Gastroesophageal sphincter (tissue), 4 donors: ENCODE data around the gene USP26. TPM values are rescaled to one million over a fixed set of nuclear protein-coding genes. Genes with fewer than 3 reads are reported as not detected.

Source experiments
- ATAC-seq: fragments of 150-250 bp; one replicate; pipeline ENCODE4 v1.9.1; 2016; ENCODE audit warnings: mild to moderate bottlenecking, moderate library complexity
- H3K27ac ChIP-seq, 4 donors: fragments of 200-600 bp; sonication (generic) in 3 of 4; 1 replicate in 3 of 4; 2 replicates in 1 of 4; pipeline ENCODE4 v1.5.1; 2016 to 2019
- H3K27me3 ChIP-seq: fragments of 200-600 bp; sonication (generic); one replicate; pipeline ENCODE4 v1.5.1; 2019
- H3K36me3 ChIP-seq, 2 donors: fragments of 200-600 bp; sonication (generic); one replicate each; pipeline ENCODE4 v1.5.1; 2019; ENCODE audit warnings: control low read depth in 1 of 2
- H3K4me1 ChIP-seq, 3 donors: fragments of 200-600 bp; sonication (generic); 1 replicate in 2 of 3; 2 replicates in 1 of 3; pipeline ENCODE4 v1.5.1; 2016 to 2019; ENCODE audit warnings: control low read depth in 2 of 3
- H3K4me3 ChIP-seq, 2 donors: fragments of 200-600 bp; sonication (generic); one replicate each; pipeline ENCODE4 v1.5.1; 2019; ENCODE audit warnings: mild to moderate bottlenecking in 1 of 2, moderate library complexity in 1 of 2
- H3K9me3 ChIP-seq, 3 donors: fragments of 200-600 bp; sonication (generic); one replicate each; pipeline ENCODE4 v1.5.1; 2017 to 2019; ENCODE audit warnings: control low read depth in 2 of 3
- CTCF ChIP-seq, 4 experiments: fragments of 200-600 bp in 2 of 4; fragments of 450-650 bp in 2 of 4; sonication (generic) in 1 of 4; IDR thresholded peaks; one replicate each; pipeline ENCODE4 v1.5.1; 2017 to 2019; ENCODE audit warnings: antibody characterized with exemption in 4 of 4, mild to moderate bottlenecking in 2 of 4, moderate library complexity in 2 of 4
- EP300 ChIP-seq: sonication (generic); formaldehyde crosslinking; IDR thresholded peaks from one replicate; pipeline ENCODE4 v1.6.1; 2017; ENCODE audit warnings: antibody characterized with exemption, mild to moderate bottlenecking
- POLR2A ChIP-seq, 2 donors: fragments of 450-650 bp; IDR thresholded peaks; one replicate each; pipeline ENCODE4 v1.6.1; 2017; ENCODE audit warnings: antibody characterized with exemption in 2 of 2, mild to moderate bottlenecking in 2 of 2, moderate library complexity in 1 of 2
- POLR2AphosphoS5 ChIP-seq: sonication (generic); formaldehyde crosslinking; IDR thresholded peaks from one replicate; pipeline ENCODE4 v1.6.1; 2017; ENCODE audit warnings: antibody characterized with exemption
- WGBS, 2 donors: methylation state at CpG; one replicate each; pipeline ENCODE4 v1.1.5; 2018; ENCODE audit warnings: low coverage in 1 of 2; 5-methylcytosine and 5-hydroxymethylcytosine counted together
- total RNA-seq, 4 donors: library from RNA; depleted of rRNA; stranded (reverse); fragments of >200 nt; gene quantifications; one replicate each; pipeline ENCODE4 v1.1.0, GENCODE V29; 2016

The USP26 gene
- total RNA-seq, 4 donors from 2014 or later = not detected

DNA sequence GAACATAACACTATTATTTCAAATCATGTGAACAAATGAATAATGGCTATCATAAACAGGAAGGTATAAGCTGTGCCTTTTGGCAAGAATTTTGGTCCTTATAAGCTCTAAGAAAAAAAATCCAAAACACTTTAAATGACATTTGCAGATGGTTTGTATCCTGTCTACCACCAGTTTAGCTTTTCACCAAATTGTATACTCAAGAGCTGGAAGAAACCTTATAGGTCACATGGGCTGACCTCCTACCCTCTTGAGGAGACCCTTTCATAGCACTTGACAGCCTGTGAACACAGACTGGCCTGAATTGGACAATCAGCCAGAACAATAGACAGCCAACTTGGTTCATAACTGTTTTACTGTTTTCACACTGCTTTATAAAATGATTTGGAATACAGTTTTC lies 24.3 kb downstream of the USP26 start:
- Histone ChIP-seq H3K27ac (no peak overlapping the region), H3K4me3 (no peak overlapping the region), H3K9me3 (no peaks in the 10 kb centered on the region), H3K4me1 (no peaks in the 10 kb centered on the region), H3K27me3 (no peaks in the 10 kb centered on the region), H3K36me3 (no peaks in the 10 kb centered on the region)
- TF ChIP-seq POLR2A (IDR thresholded peaks at IDR 0.05) = no peak
- no peak for TF ChIP-seq POLR2AphosphoS5
- no peak for TF ChIP-seq CTCF (IDR thresholded peaks at IDR 0.05)
- no peak for TF ChIP-seq EP300
- no peak for ATAC-seq

DNA sequence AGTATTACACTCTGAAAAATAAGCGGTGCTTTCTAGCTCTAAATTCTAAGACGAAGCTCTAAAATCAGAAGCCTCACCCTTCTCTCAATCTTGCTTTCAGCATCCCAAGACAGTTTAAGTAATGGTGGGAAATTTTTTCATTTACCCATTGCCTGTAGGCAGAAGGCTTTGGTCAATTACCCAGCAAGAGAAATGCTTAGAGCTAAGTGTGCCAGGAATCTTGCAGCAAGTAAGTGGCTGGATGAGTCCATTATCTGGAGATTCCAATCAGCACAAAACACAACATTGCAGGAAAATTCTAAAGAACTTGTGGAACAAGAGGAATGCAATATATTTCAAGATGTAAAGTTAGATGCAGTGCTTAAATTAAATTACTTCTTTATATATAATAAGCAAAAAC lies 28.4 kb downstream of the USP26 start:
- ATAC-seq = no peak
- no peaks in the 10 kb centered on the region for H3K27me3 ChIP-seq
- no peaks in the 10 kb centered on the region for H3K36me3 ChIP-seq
- no peaks in the 10 kb centered on the region for H3K9me3 ChIP-seq
- no peak overlapping the region for H3K27ac ChIP-seq
- WGBS, 2 donors = 65 to 88% methylated on average over 2 of the region's 2 CpGs
- H3K4me1 ChIP-seq = no peaks in the 10 kb centered on the region
- no peak for TF ChIP-seq POLR2A (IDR thresholded peaks at IDR 0.05)
- no peak for TF ChIP-seq CTCF (IDR thresholded peaks at IDR 0.05)
- TF ChIP-seq POLR2AphosphoS5 = no peak
- TF ChIP-seq EP300 = no peak
- H3K4me3 ChIP-seq = no peak overlapping the region

GRCh38 chrX:133056341-133056740 lies 40.6 kb downstream of the USP26 start:
- 80% methylated on average over 1 of the region's 1 CpG; no CpG with 5 or more reads in 1 of the 2 donors for WGBS, 2 donors

DNA sequence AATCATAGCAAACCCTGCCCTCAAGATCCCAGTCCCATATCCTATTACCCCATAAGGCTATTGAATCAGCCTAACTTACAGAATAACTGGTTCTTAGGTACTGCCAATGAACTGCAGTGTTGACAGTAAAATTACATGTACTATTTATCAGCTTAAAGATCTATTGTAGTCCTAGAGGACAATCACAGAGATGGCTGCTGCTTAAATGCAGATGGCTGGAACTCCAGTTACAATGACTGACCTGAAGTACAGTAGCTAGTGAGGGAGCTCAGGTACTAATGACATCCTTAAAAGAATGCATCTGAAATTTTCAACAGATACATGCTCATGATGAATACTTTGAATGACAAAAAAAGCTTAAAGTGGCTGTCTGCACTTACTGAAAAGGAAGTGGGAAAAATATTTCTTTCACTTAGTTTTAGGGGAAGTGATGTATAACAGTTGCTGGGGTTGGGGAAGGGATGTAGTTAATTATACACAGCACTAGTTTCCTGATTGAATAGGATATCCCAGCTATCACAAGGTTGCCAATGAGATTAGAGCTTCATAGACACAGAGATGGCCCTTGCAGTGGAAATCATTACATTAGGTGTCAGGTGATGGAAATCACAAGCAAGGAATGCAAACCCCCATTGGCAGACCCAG lies 42.0 kb downstream of the USP26 start:
- ATAC-seq = no peak
- H3K27ac ChIP-seq = no peak overlapping the region
- H3K4me1 ChIP-seq = no peaks in the 10 kb centered on the region
- no peak overlapping the region for H3K4me3 ChIP-seq
- H3K27me3 ChIP-seq = no peaks in the 10 kb centered on the region
- TF ChIP-seq CTCF (IDR thresholded peaks at IDR 0.05) = no peak
- TF ChIP-seq POLR2AphosphoS5 = no peak
- no peak for TF ChIP-seq EP300
- TF ChIP-seq POLR2A (IDR thresholded peaks at IDR 0.05) = no peak
- H3K36me3 ChIP-seq = no peaks in the 10 kb centered on the region
- no peaks in the 10 kb centered on the region for H3K9me3 ChIP-seq

More at GRCh38 chrX:133056341-133056740, 40.6 kb downstream of the USP26 start:
- TF ChIP-seq POLR2A (IDR thresholded peaks at IDR 0.05) (no peak), POLR2AphosphoS5 (no peak), EP300 (no peak), CTCF (IDR thresholded peaks at IDR 0.05) (no peak)
- H3K27ac ChIP-seq = no peak overlapping the region
- no peaks in the 10 kb centered on the region for H3K27me3 ChIP-seq
- no peaks in the 10 kb centered on the region for H3K36me3 ChIP-seq
- no peaks in the 10 kb centered on the region for H3K9me3 ChIP-seq
- H3K4me1 ChIP-seq = no peaks in the 10 kb centered on the region
- H3K4me3 ChIP-seq = no peak overlapping the region
- no peak for ATAC-seq

- no peak for ATAC-seq
- TF ChIP-seq CTCF (IDR thresholded peaks at IDR 0.05) (no peak), POLR2A (IDR thresholded peaks at IDR 0.05) (no peak), EP300 (no peak), POLR2AphosphoS5 (no peak)
- WGBS, 2 donors = 38 to 40% methylated on average over 3 of the region's 3 CpGs
- Histone ChIP-seq H3K9me3 (no peaks in the 10 kb centered on the region), H3K27ac (no peak overlapping the region), H3K4me3 (no peak overlapping the region), H3K27me3 (no peaks in the 10 kb centered on the region), H3K4me1 (no peaks in the 10 kb centered on the region), H3K36me3 (no peaks in the 10 kb centered on the region)
Measured at GRCh38 chrX:133053861-133054598, 42.9 kb downstream of the USP26 start.
